Common myeloid progenitor, CD34-positive (primary cell): ENCODE data around the gene PNKD.
A peak's percentile ranks its signal among the peaks of the same experiment; 100 is the strongest.

Source experiments
- CTCF ChIA-PET: fragments of 350-600 bp; sonication (Branson Sonifier 250); formaldehyde crosslinking; loops from one replicate; lab custom pipeline; 2021; ENCODE audit warnings: antibody characterized with exemption; lab: Charles Lee
- POLR2A ChIA-PET: fragments of 350-600 bp; sonication (Branson Sonifier 250); formaldehyde crosslinking; loops from one replicate; lab custom pipeline; 2021; ENCODE audit warnings: antibody characterized with exemption; lab: Charles Lee
- DNase-seq, 3 donors: peaks; one replicate each; pipeline versions ENCODE4 v3.0.0 to v3.0.0-alpha.2; 2013
- H3K27ac ChIP-seq, 2 experiments: 1 replicate in 1 of 2; 2 replicates in 1 of 2; pipeline ENCODE4 v1.7.0; 2013; ENCODE audit warnings: inconsistent platforms in 2 of 2, low read length in 2 of 2, mild to moderate bottlenecking in 2 of 2, low read depth in 1 of 2, moderate library complexity in 1 of 2; ENCODE audit not compliant: severe bottlenecking in 2 of 2, insufficient read depth in 1 of 2, poor library complexity in 1 of 2
- H3K27me3 ChIP-seq, 5 experiments: replicated peaks in 2 of 5; 1 replicate in 3 of 5; 2 replicates in 2 of 5; pipeline versions ENCODE4 v1.6.1 to v1.7.0; 2013; ENCODE audit warnings: low read length in 4 of 5, mild to moderate bottlenecking in 2 of 5, moderate library complexity in 2 of 5, inconsistent platforms in 1 of 5; ENCODE audit not compliant: insufficient read depth in 5 of 5, control insufficient read depth in 4 of 5
- H3K36me3 ChIP-seq, 4 experiments: 1 replicate in 2 of 4; 2 replicates in 2 of 4; pipeline versions ENCODE4 v1.6.1 to v1.7.0; 2013; ENCODE audit warnings: low read length in 3 of 4, control low read depth in 1 of 4, mild to moderate bottlenecking in 1 of 4; ENCODE audit not compliant: control insufficient read depth in 4 of 4, insufficient read depth in 4 of 4
- H3K4me1 ChIP-seq, 4 experiments: 1 replicate in 3 of 4; 2 replicates in 1 of 4; pipeline versions ENCODE4 v1.6.1 to v1.7.1; 2013; ENCODE audit warnings: low read length in 3 of 4, mild to moderate bottlenecking in 3 of 4, control low read depth in 1 of 4, inconsistent platforms in 1 of 4, moderate library complexity in 1 of 4; ENCODE audit not compliant: control insufficient read depth in 4 of 4, insufficient read depth in 4 of 4; ENCODE audit errors: control extremely low read depth in 1 of 4
- H3K4me3 ChIP-seq, 7 experiments: 1 replicate in 4 of 7; 2 replicates in 3 of 7; pipeline versions ENCODE4 v1.5.1 to v1.7.0; 2013; ENCODE audit warnings: mild to moderate bottlenecking in 7 of 7, low read length in 6 of 7, moderate library complexity in 6 of 7, inconsistent platforms in 2 of 7, low read depth in 2 of 7, control low read depth in 1 of 7; ENCODE audit not compliant: insufficient read depth in 4 of 7, control insufficient read depth in 1 of 7; ENCODE audit errors: extremely low read depth in 1 of 7
- H3K9me3 ChIP-seq, 5 experiments: 1 replicate in 4 of 5; 2 replicates in 1 of 5; pipeline versions ENCODE4 v1.6.1 to v1.7.1; 2013; ENCODE audit warnings: low read length in 4 of 5, mild to moderate bottlenecking in 2 of 5, inconsistent platforms in 1 of 5, low read depth in 1 of 5, moderate library complexity in 1 of 5; ENCODE audit not compliant: control insufficient read depth in 4 of 5, insufficient read depth in 2 of 5; ENCODE audit errors: control extremely low read depth in 1 of 5
- WGBS: methylation state at CpG from one replicate; pipeline ENCODE4 v1.1.5; 2013; ENCODE audit not compliant: insufficient coverage; 5-methylcytosine and 5-hydroxymethylcytosine counted together

PNKD gene

GRCh38 chr2:218389333-218390150, 119.2 kb downstream of the PNKD start:
- Histone ChIP-seq H3K36me3 (no peaks in the 10 kb centered on the region), H3K9me3 (no peaks in the 10 kb centered on the region), H3K4me3 (no peak overlapping the region), H3K4me1 (peaks cover 0 to 30% (median 24%) of the 10 kb centered on the region in 4 experiments), H3K27ac (no peak overlapping the region), H3K27me3 (no peaks in the 10 kb centered on the region)
- WGBS, result 96% methylated on average over 13 of the region's 17 CpGs
- no peak for DNase-seq
- ChIA-PET CTCF (interaction anchor here (1.1 to 4.0 kb wide), 3 partner anchors 11 to 94 kb away, joined by 3 to 15 read pairs (median 7); no protein-coding TSS in a partner anchor), POLR2A (interaction anchor here (1.0 to 1.4 kb wide), 2 partner anchors 20 to 22 kb away, joined by 3 to 7 read pairs; no protein-coding TSS in a partner anchor)

GRCh38 chr2:218391202-218391601, 120.9 kb downstream of the PNKD start:
- Histone ChIP-seq H3K36me3 (no peaks in the 10 kb centered on the region), H3K4me1 (peaks cover 2 to 43% (median 38%) of the 10 kb centered on the region in 4 experiments), H3K9me3 (no peaks in the 10 kb centered on the region), H3K4me3 (no peak overlapping the region), H3K27ac (no peak overlapping the region), H3K27me3 (no peaks in the 10 kb centered on the region)
- WGBS, result 96% methylated on average over 20 of the region's 23 CpGs
- POLR2A ChIA-PET, result no interaction called here
- CTCF ChIA-PET, result interaction anchor here (0.9 to 3.4 kb wide), 4 partner anchors 8 to 89 kb away, joined by 3 to 17 read pairs (median 6); partner anchors contain the start of genes CATIP and SLC11A1
- DNase-seq, result no peak

- peaks cover 2 to 49% (median 43%) of the 10 kb centered on the region in 4 experiments for H3K4me1 ChIP-seq
- POLR2A ChIA-PET, result interaction anchor here (0.6 kb wide), 1 partner anchor 99 kb away, joined by 4 read pairs; no protein-coding TSS in a partner anchor
- WGBS, result 86% methylated on average over 2 of the region's 5 CpGs
Observed at GRCh38 chr2:218392459-218392858, 122.1 kb downstream of the PNKD start.

GRCh38 chr2:218392891-218393462, 122.7 kb downstream of the PNKD start:
- ChIA-PET POLR2A (no interaction called here), CTCF (interaction anchor here (1.2 to 6.1 kb wide), 10 partner anchors 10 to 120 kb away, joined by 3 to 70 read pairs (median 16); partner anchors contain the start of genes AAMP, CATIP, PNKD and SLC11A1)
- Histone ChIP-seq H3K27ac (no peak overlapping the region), H3K4me1 (peaks cover 2 to 51% (median 43%) of the 10 kb centered on the region in 4 experiments), H3K4me3 (no peak overlapping the region), H3K27me3 (no peaks in the 10 kb centered on the region), H3K9me3 (no peaks in the 10 kb centered on the region), H3K36me3 (no peaks in the 10 kb centered on the region)
- 90% methylated on average over 13 of the region's 16 CpGs for WGBS
- DNase-seq, result no peak

More at GRCh38 chr2:218392459-218392858, 122.1 kb downstream of the PNKD start:
- no peaks in the 10 kb centered on the region for H3K27me3 ChIP-seq
- H3K9me3 ChIP-seq, result no peaks in the 10 kb centered on the region
- no peak for DNase-seq
- H3K4me3 ChIP-seq, result no peak overlapping the region
- CTCF ChIA-PET, result interaction anchor here (1.2 to 6.1 kb wide), 7 partner anchors 9 to 119 kb away, joined by 4 to 70 read pairs (median 17); partner anchors contain the start of genes AAMP, CATIP, PNKD and SLC11A1
- no peak overlapping the region for H3K27ac ChIP-seq
- no peaks in the 10 kb centered on the region for H3K36me3 ChIP-seq

GRCh38 chr2:218393750-218394290, 123.5 kb downstream of the PNKD start:
- peaks cover 2 to 58% (median 50%) of the 10 kb centered on the region in 4 experiments for H3K4me1 ChIP-seq
- no peaks in the 10 kb centered on the region for H3K9me3 ChIP-seq
- 43% methylated on average over 7 of the region's 8 CpGs for WGBS
- CTCF ChIA-PET, result interaction anchor here (0.6 to 6.1 kb wide), 16 partner anchors 10 to 134 kb away, joined by 3 to 70 read pairs (median 6); partner anchors contain the start of genes AAMP, CATIP, PNKD and SLC11A1
- H3K36me3 ChIP-seq, result no peaks in the 10 kb centered on the region
- DNase-seq, result peak in 2 of 3 donors; percentile 65 to 74
- H3K27me3 ChIP-seq, result no peaks in the 10 kb centered on the region
- H3K4me3 ChIP-seq, result no peak overlapping the region
- H3K27ac ChIP-seq, result peak overlapping the region in 1 of 2 experiments; percentile 39
- POLR2A ChIA-PET, result interaction anchor here (1.0 to 1.2 kb wide), 2 partner anchors 25 to 27 kb away, joined by 4 to 6 read pairs; no protein-coding TSS in a partner anchor

GRCh38 chr2:218394298-218395089, 124.2 kb downstream of the PNKD start:
- Histone ChIP-seq H3K27ac (peak overlapping the region in 1 of 2 experiments; percentile 57), H3K36me3 (no peaks in the 10 kb centered on the region), H3K27me3 (no peaks in the 10 kb centered on the region), H3K4me1 (peaks cover 2 to 64% (median 57%) of the 10 kb centered on the region in 4 experiments), H3K9me3 (no peaks in the 10 kb centered on the region), H3K4me3 (peak overlapping the region in 1 of 7 experiments; percentile 23)
- 85% methylated on average over 12 of the region's 13 CpGs for WGBS
- ChIA-PET CTCF (interaction anchor here (0.6 to 6.1 kb wide), 19 partner anchors 8 to 134 kb away, joined by 3 to 70 read pairs (median 4); partner anchors contain the start of genes AAMP, CATIP, PNKD and SLC11A1), POLR2A (interaction anchor here (1.0 to 1.2 kb wide), 2 partner anchors 26 to 27 kb away, joined by 4 to 6 read pairs; no protein-coding TSS in a partner anchor)
- DNase-seq, result peak in 2 of 3 donors; percentile 81
